A549 (cell line): ENCODE data around the gene PPP3CA. TPM values are rescaled to one million over a fixed set of nuclear protein-coding genes. Genes with fewer than 3 reads are reported as not detected.

Experiments
- ATAC-seq, 2 experiments: fragments of 200-7000 bp in 1 of 2; fragments of >200 bp in 1 of 2; cut with Nextera tagmentation in 1 of 2; cut with Tn5 transposase in 1 of 2; 3 replicates each; pipeline versions ENCODE4 v1.8.0 to v1.9.1; 2018 to 2020; ENCODE audit warnings: mild to moderate bottlenecking in 1 of 2, moderate library complexity in 1 of 2
- CTCF ChIA-PET: fragments of 300-600 bp; sonication (Branson Sonifier 250); formaldehyde crosslinking; extraction: SDS; loops from one replicate; lab custom pipeline; 2021; ENCODE audit warnings: antibody characterized with exemption, inconsistent platforms; lab: Yijun Ruan, JAX
- POLR2A ChIA-PET: fragments of 350-600 bp; formaldehyde crosslinking; extraction: SDS; loops from one replicate; lab custom pipeline; 2021; ENCODE audit warnings: antibody characterized with exemption, inconsistent platforms; lab: Yijun Ruan, JAX
- DNase-seq, 2 experiments: peaks; one replicate each; pipeline versions ENCODE4 v3.0.0 to v3.0.0-alpha.2; 2011 to 2016; ENCODE audit warnings: low read depth in 1 of 2, low spot score in 1 of 2
- FAIRE-seq: peaks from 2 replicates; lab custom pipeline; 2011; peaks lifted over from hg19 to GRCh38; lab: Jason Lieb, UNC
- H3K27ac ChIP-seq, 2 experiments: fragments of >200 bp; sonication (Bioruptor Twin); formaldehyde crosslinking; 3 replicates each; pipeline ENCODE4 v1.5.1; 2016 to 2017
- H3K4me1 ChIP-seq: fragments of >200 bp; sonication (Bioruptor Twin); formaldehyde crosslinking; 3 replicates; pipeline ENCODE4 v1.6.1; 2016
- H3K4me2 ChIP-seq: fragments of >200 bp; sonication (Bioruptor Twin); formaldehyde crosslinking; 3 replicates; pipeline ENCODE4 v1.6.1; 2016
- H3K4me3 ChIP-seq: fragments of >200 bp; sonication (Bioruptor Twin); formaldehyde crosslinking; 3 replicates; pipeline ENCODE4 v1.5.1; 2016
- H3K9me3 ChIP-seq: fragments of >200 bp; sonication (Bioruptor Twin); formaldehyde crosslinking; 3 replicates; pipeline ENCODE4 v1.6.1; 2016
- BCL3 ChIP-seq: fragments of >200 bp; sonication (Bioruptor Twin); formaldehyde crosslinking; IDR thresholded peaks from 3 replicates; pipeline ENCODE4 v1.6.1; 2016
- BHLHE40 ChIP-seq: IDR thresholded peaks from 2 replicates; pipeline ENCODE4 v1.6.1; 2012; ENCODE audit warnings: low read depth, low read length, inconsistent platforms
- CBX8 ChIP-seq: fragments of 200-600 bp; sonication (generic); IDR thresholded peaks from 2 replicates; pipeline ENCODE4 v1.6.1; 2016
- E2F6 ChIP-seq: IDR thresholded peaks from 2 replicates; pipeline ENCODE4 v1.6.1; 2012; ENCODE audit warnings: low read depth, borderline replicate concordance
- EHF ChIP-seq: fragments of 250-450 bp; sonication (Bioruptor Pico); IDR thresholded peaks from 2 replicates; pipeline ENCODE4 v1.5.0; 2020; ENCODE audit warnings: mild to moderate bottlenecking
- EHMT2 ChIP-seq: fragments of 200-600 bp; sonication (generic); IDR thresholded peaks from 2 replicates; pipeline ENCODE4 v1.6.1; 2016; ENCODE audit warnings: antibody characterized with exemption, low read depth, mild to moderate bottlenecking, moderate library complexity
- ELK1 ChIP-seq: fragments of 150-350 bp; IDR thresholded peaks from 2 replicates; pipeline ENCODE4 v1.6.1; 2014; ENCODE audit warnings: low read depth, mild to moderate bottlenecking, low read length
- ESRRA ChIP-seq: fragments of 150-350 bp; IDR thresholded peaks from 2 replicates; pipeline ENCODE4 v1.6.1; 2014; ENCODE audit warnings: mild to moderate bottlenecking, low read length, borderline replicate concordance
- GATA3 ChIP-seq: IDR thresholded peaks from 2 replicates; pipeline ENCODE4 v1.6.1; 2012; ENCODE audit warnings: borderline replicate concordance
- HDAC2 ChIP-seq: fragments of 200-600 bp; sonication (generic); IDR thresholded peaks from 2 replicates; pipeline ENCODE4 v1.6.1; 2016
- HEYL ChIP-seq: fragments of 250-450 bp; sonication (Bioruptor Pico); IDR thresholded peaks from 2 replicates; pipeline ENCODE4 v1.8.0; 2021; ENCODE audit warnings: mild to moderate bottlenecking, moderate library complexity
- JUNB ChIP-seq: fragments of >200 bp; sonication (Bioruptor Twin); formaldehyde crosslinking; IDR thresholded peaks from 2 replicates; pipeline ENCODE4 v1.6.1; 2016
- KDM1A ChIP-seq: fragments of 200-600 bp; sonication (generic); IDR thresholded peaks from 2 replicates; pipeline ENCODE4 v1.6.1; 2016; ENCODE audit warnings: low read depth, mild to moderate bottlenecking
- KDM5A ChIP-seq: fragments of 200-600 bp; sonication (generic); IDR thresholded peaks from 2 replicates; pipeline ENCODE4 v1.6.1; 2016; ENCODE audit warnings: antibody characterized with exemption, mild to moderate bottlenecking
- PHF8 ChIP-seq: fragments of 200-600 bp; sonication (generic); IDR thresholded peaks from 2 replicates; pipeline ENCODE4 v1.6.1; 2016; ENCODE audit warnings: low read depth, mild to moderate bottlenecking, antibody characterized with exemption, moderate library complexity, borderline replicate concordance
- POLR2AphosphoS2 ChIP-seq: conservative IDR thresholded peaks from 2 replicates; pipeline ENCODE4 v1.6.1; 2012; ENCODE audit warnings: low read length, improper control_type of control experiment, inconsistent platforms
- RCOR1 ChIP-seq: fragments of 150-350 bp; IDR thresholded peaks from 2 replicates; pipeline ENCODE4 v1.6.1; 2014; ENCODE audit warnings: antibody characterized with exemption, low read length, low read depth
- RFX5 ChIP-seq: fragments of 450-650 bp; IDR thresholded peaks from 2 replicates; pipeline ENCODE4 v1.7.1; 2014; ENCODE audit warnings: antibody characterized with exemption, mild to moderate bottlenecking, moderate library complexity
- SMC3 ChIP-seq: fragments of >200 bp; sonication (Bioruptor Twin); formaldehyde crosslinking; IDR thresholded peaks from 3 replicates; pipeline ENCODE4 v1.6.1; 2018; ENCODE audit warnings: inconsistent platforms
- SREBF2 ChIP-seq: fragments of 450-650 bp; IDR thresholded peaks from 2 replicates; pipeline ENCODE4 v1.6.1; 2014; ENCODE audit warnings: mild to moderate bottlenecking, moderate library complexity
- TFCP2L1 ChIP-seq: fragments of 250-450 bp; sonication (Bioruptor Pico); IDR thresholded peaks from 2 replicates; pipeline ENCODE4 v1.5.0; 2021; ENCODE audit warnings: mild to moderate bottlenecking
- ZC3H11A ChIP-seq: fragments of 450-650 bp; IDR thresholded peaks from 2 replicates; pipeline ENCODE4 v1.6.1; 2014; ENCODE audit warnings: antibody characterized with exemption, mild to moderate bottlenecking
- WGBS: methylation state at CpG from one replicate; pipeline ENCODE4 v1.1.6; 2017; ENCODE audit errors: missing lambda C conversion rate; 5-methylcytosine and 5-hydroxymethylcytosine counted together
- polyA plus RNA-seq, 4 experiments: library from polyadenylated mRNA; depleted of rRNA in 3 of 4; stranded (reverse); fragments of >200 nt; fragmentation: RNase III in 1 of 4; extraction: RNeasy Plus Mini Kit Qiagen cat#74134 plus additional on column Dnase treatment in 1 of 4; gene quantifications; 2 replicates in 3 of 4; 3 replicates in 1 of 4; pipeline ENCODE4 v1.2.3, GENCODE V29; 2011 to 2017

PPP3CA gene
- polyA plus RNA-seq, 2 of the 4 experiments (the other 2 are of a cell fraction): 21.4 to 42.4 TPM

- POLR2A ChIA-PET: no interaction called here
- H3K4me3 ChIP-seq: no peak overlapping the region
- CTCF ChIA-PET: no interaction called here
- no peak for TF ChIP-seq BHLHE40
- no peak for TF ChIP-seq ELK1
- no peak for TF ChIP-seq RFX5
- TF ChIP-seq KDM5A: no peak
- no peak for TF ChIP-seq RCOR1
- TF ChIP-seq EHF (CRISPR knock-in tag): no peak
- TF ChIP-seq EHMT2: no peak
- TF ChIP-seq POLR2AphosphoS2: no peak
- no peak for TF ChIP-seq BCL3
- no peak for TF ChIP-seq TFCP2L1 (CRISPR knock-in tag)
- TF ChIP-seq HEYL (CRISPR knock-in tag): no peak
- TF ChIP-seq ZC3H11A: no peak
- no peak for TF ChIP-seq SMC3
- no peak overlapping the region for H3K4me2 ChIP-seq
- DNase-seq: no peak
- no peak for ATAC-seq
- no peak for FAIRE-seq
- no peak overlapping the region for H3K27ac ChIP-seq
- no peaks in the 10 kb centered on the region for H3K9me3 ChIP-seq
- no peaks in the 10 kb centered on the region for H3K4me1 ChIP-seq
Observed at GRCh38 chr4:101028886-101029285, 318.4 kb downstream of the PPP3CA start.

GRCh38 chr4:101027721-101028120, 319.6 kb downstream of the PPP3CA start:
- H3K4me3 ChIP-seq: no peak overlapping the region
- H3K9me3 ChIP-seq: no peaks in the 10 kb centered on the region
- FAIRE-seq (no peak), ATAC-seq (no peak), DNase-seq (no peak)
- H3K27ac ChIP-seq: no peak overlapping the region
- TF ChIP-seq ESRRA (no peak), KDM1A (no peak), JUNB (no peak), GATA3 (no peak), BCL3 (no peak), BHLHE40 (no peak), RFX5 (no peak), CBX8 (no peak), E2F6 (no peak), SREBF2 (no peak), PHF8 (no peak), EHF (CRISPR knock-in tag) (no peak), HEYL (CRISPR knock-in tag) (no peak)
- POLR2A ChIA-PET: interaction anchor here (0.6 kb wide), 1 partner anchor 774 kb away, joined by 3 read pairs; no protein-coding TSS in a partner anchor
- H3K4me1 ChIP-seq: no peaks in the 10 kb centered on the region
- H3K4me2 ChIP-seq: no peak overlapping the region
- CTCF ChIA-PET: no interaction called here

GRCh38 chr4:101025755-101026154, 321.6 kb downstream of the PPP3CA start:
- POLR2A ChIA-PET: no interaction called here
- H3K9me3 ChIP-seq: no peaks in the 10 kb centered on the region
- H3K27ac ChIP-seq: no peak overlapping the region
- no peak for TF ChIP-seq TFCP2L1 (CRISPR knock-in tag)
- TF ChIP-seq HDAC2: no peak
- DNase-seq (no peak), ATAC-seq (no peak), FAIRE-seq (no peak)
- no peak overlapping the region for H3K4me2 ChIP-seq
- 94% methylated on average over 8 of the region's 8 CpGs for WGBS
- peaks cover 18% of the 10 kb centered on the region for H3K4me1 ChIP-seq
- no peak overlapping the region for H3K4me3 ChIP-seq
- CTCF ChIA-PET: no interaction called here
